HG03460 (cell line): ENCODE measurements around the gene NEK11.

ENCODE experiments used
- ATAC-seq: cut with Tn5 transposase; IDR thresholded peaks from one replicate; pipeline ENCODE4 v1.9.1; 2021; ENCODE audit not compliant: unreplicated experiment

The NEK11 gene

GRCh38 chr3:131393868-131394267, 367.2 kb downstream of the NEK11 start:
- no peak for ATAC-seq

DNA sequence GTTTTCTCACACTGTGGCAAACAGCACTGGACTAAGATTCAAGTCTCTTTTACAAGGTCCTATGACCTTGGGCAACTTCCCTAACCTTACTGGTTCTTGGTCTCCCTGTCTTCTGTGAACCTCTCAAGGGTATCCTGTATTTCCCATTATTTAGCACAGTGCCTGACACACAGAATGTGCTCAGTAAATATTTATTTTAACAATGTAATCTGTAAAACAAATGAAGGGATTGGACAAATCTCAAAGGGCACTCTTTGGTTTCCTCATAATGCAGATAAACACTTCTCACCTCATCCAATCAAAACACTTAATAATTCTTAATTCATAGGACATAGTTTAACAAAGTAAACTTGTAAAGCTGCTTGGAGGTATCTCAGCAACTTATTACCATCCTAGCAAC, 367.7 kb downstream of the NEK11 start:
- ATAC-seq, result no peak

DNA sequence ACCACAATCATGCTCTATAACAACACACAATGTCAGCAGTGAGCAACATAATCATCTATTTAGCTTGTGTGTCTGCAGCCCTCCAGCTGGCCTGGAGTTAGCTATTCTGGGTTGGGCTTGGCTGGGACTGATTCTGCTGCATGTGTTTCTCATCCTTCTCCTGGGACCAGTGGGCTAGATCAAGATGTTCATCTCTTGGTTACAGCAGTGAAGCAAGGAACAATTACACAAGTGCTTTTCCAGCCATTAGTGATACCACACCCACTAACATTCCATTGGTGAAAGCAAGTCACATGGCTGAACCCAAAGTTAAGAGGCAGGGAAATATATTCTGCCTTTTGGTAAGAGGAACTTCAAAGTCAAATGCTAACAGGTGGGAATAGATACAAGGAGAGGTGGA, 369.5 kb downstream of the NEK11 start:
- no peak for ATAC-seq

- ATAC-seq, result no peak
Observed at GRCh38 chr3:131397889-131398288, 371.2 kb downstream of the NEK11 start.
